K562 (cell line): Measurements from ENCODE around the gene RNF168. TPM values are rescaled to one million over a fixed set of nuclear protein-coding genes. Genes with fewer than 3 reads are reported as not detected.

Experiments
- ATAC-seq: fragments of 200-7000 bp; cut with Tn5 transposase; 3 replicates; pipeline ENCODE4 v1.9.1; 2020; ENCODE audit warnings: moderate library complexity
- BruUV-seq: library from RNA; stranded (reverse); fragments of 400-500 nt; replicated peaks from 2 replicates; lab custom pipeline; 2021; lab: Mats Ljungman, UMichigan
- CTCF ChIA-PET: fragments of 300-600 bp; formaldehyde crosslinking; extraction: SDS; loops from one replicate; lab custom pipeline; 2021; ENCODE audit warnings: low intra/inter-chr PET ratio; lab: Yijun Ruan, JAX
- POLR2A ChIA-PET: fragments of 300-600, 350-650 bp; sonication (Branson Sonifier 250); formaldehyde crosslinking; extraction: SDS; loops from one replicate; lab custom pipeline; 2021; ENCODE audit warnings: antibody characterized with exemption, inconsistent platforms; lab: Yijun Ruan, JAX
- DNase-seq, 4 experiments: peaks; one replicate each; pipeline versions ENCODE4 v3.0.0 to v3.0.0-alpha.2; 2011 to 2018; ENCODE audit warnings: low spot score in 3 of 4, mixed read lengths in 3 of 4; ENCODE audit errors: extremely low read depth in 1 of 4
- FAIRE-seq: peaks from 2 replicates; lab custom pipeline; 2011; peaks lifted over from hg19 to GRCh38; lab: Jason Lieb, UNC
- H2AFZ ChIP-seq: 2 replicates; pipeline ENCODE4 v1.6.0; 2011; ENCODE audit warnings: low read depth, low read length, control low read depth, inconsistent platforms
- H3K27ac ChIP-seq: fragments of 200-600 bp; 3 replicates; pipeline ENCODE4 v1.8.0; 2011; ENCODE audit warnings: low read depth, mild to moderate bottlenecking, control low read depth, inconsistent platforms, low read length, moderate library complexity, mixed read lengths; ENCODE audit errors: extremely low read depth
- H3K27me3 ChIP-seq, 2 experiments: fragments of 300-600 bp in 1 of 2; 2 replicates in 1 of 2; 3 replicates in 1 of 2; pipeline versions ENCODE4 v1.6.0 to v1.8.0; 2011; ENCODE audit warnings: inconsistent platforms in 2 of 2, low read length in 2 of 2, mild to moderate bottlenecking in 1 of 2, mixed read lengths in 1 of 2, moderate library complexity in 1 of 2; ENCODE audit not compliant: control insufficient read depth in 2 of 2, insufficient read depth in 2 of 2
- H3K36me3 ChIP-seq: fragments of 300-600 bp; 3 replicates; pipeline ENCODE4 v1.8.0; 2011; ENCODE audit warnings: mild to moderate bottlenecking, low read length, inconsistent platforms; ENCODE audit not compliant: control insufficient read depth, insufficient read depth
- H3K4me1 ChIP-seq, 2 experiments: fragments of 200-600 bp in 1 of 2; replicated peaks in 1 of 2; 2 replicates in 1 of 2; 3 replicates in 1 of 2; pipeline versions ENCODE4 v1.5.1 to v1.8.0; 2011; ENCODE audit warnings: inconsistent platforms in 2 of 2, low read length in 2 of 2, mild to moderate bottlenecking in 1 of 2, mixed read lengths in 1 of 2, moderate library complexity in 1 of 2; ENCODE audit not compliant: control insufficient read depth in 2 of 2, insufficient read depth in 2 of 2
- H3K4me2 ChIP-seq: 2 replicates; pipeline ENCODE4 v1.6.1; 2011; ENCODE audit warnings: low read length, control low read depth, inconsistent platforms, mixed read lengths; ENCODE audit not compliant: insufficient read depth
- H3K4me3 ChIP-seq: fragments of 200-600 bp; sonication (generic), shearing (Covaris generic); 2 replicates; pipeline ENCODE4 v1.5.1; 2016; ENCODE audit warnings: control low read depth, inconsistent platforms
- H3K79me2 ChIP-seq: fragments of 200-600 bp; 3 replicates; pipeline ENCODE4 v1.8.0; 2011; ENCODE audit warnings: low read length, inconsistent platforms; ENCODE audit not compliant: control insufficient read depth, insufficient read depth
- H3K9ac ChIP-seq, 2 experiments: 2 replicates each; pipeline versions ENCODE4 v1.6.0 to v1.6.1; 2011; ENCODE audit warnings: low read depth in 2 of 2, low read length in 2 of 2, control low read depth in 1 of 2, inconsistent platforms in 1 of 2, mild to moderate bottlenecking in 1 of 2, mixed read lengths in 1 of 2; ENCODE audit not compliant: insufficient read depth in 1 of 2
- H3K9me1 ChIP-seq: one replicate; pipeline ENCODE4 v1.6.0; 2011; ENCODE audit warnings: inconsistent platforms, mild to moderate bottlenecking, low read length, moderate library complexity; ENCODE audit not compliant: control insufficient read depth, insufficient read depth
- H3K9me3 ChIP-seq: replicated peaks from 2 replicates; pipeline ENCODE4 v1.5.1; 2011; ENCODE audit warnings: low read depth, low read length, inconsistent platforms; ENCODE audit not compliant: control insufficient read depth, insufficient read depth
- H4K20me1 ChIP-seq: replicated peaks from 2 replicates; pipeline ENCODE4 v1.6.1; 2011; ENCODE audit warnings: low read length, inconsistent platforms, mixed read lengths; ENCODE audit not compliant: control insufficient read depth, insufficient read depth
- CSDE1 ChIP-seq, 2 experiments: fragments of 450-650 bp; IDR thresholded peaks; 2 replicates each; pipeline ENCODE4 v1.6.1; 2016; ENCODE audit warnings: mild to moderate bottlenecking in 1 of 2
- HNRNPH1 ChIP-seq: fragments of 200-400 bp; formaldehyde crosslinking; optimal IDR thresholded peaks from 2 replicates; pipeline ENCODE3; 2017; ENCODE audit warnings: low read depth, mild to moderate bottlenecking, low read length, moderate library complexity
- HOMEZ ChIP-seq: fragments of 250-450 bp; sonication (Bioruptor Pico); IDR thresholded peaks from 2 replicates; pipeline ENCODE4 v1.4.0; 2020; ENCODE audit warnings: mild to moderate bottlenecking, moderate library complexity
- KLF1 ChIP-seq: fragments of 450-650 bp; IDR thresholded peaks from 2 replicates; pipeline ENCODE4 v1.6.1; 2016; ENCODE audit warnings: missing genetic modification characterization, missing compliant biosample characterization
- MIER1 ChIP-seq: fragments of 450-650 bp; IDR thresholded peaks from 2 replicates; pipeline ENCODE4 v1.6.1; 2016; ENCODE audit warnings: antibody characterized with exemption, mild to moderate bottlenecking, low read depth
- NUFIP1 ChIP-seq: fragments of 450-650 bp; IDR thresholded peaks from 2 replicates; pipeline ENCODE4 v1.6.1; 2018; ENCODE audit not compliant: partially characterized antibody
- PATZ1 ChIP-seq: fragments of 250-450 bp; sonication (Bioruptor Pico); IDR thresholded peaks from 2 replicates; pipeline ENCODE4 v1.5.0; 2020; ENCODE audit warnings: mild to moderate bottlenecking, borderline replicate concordance
- PHB2 ChIP-seq: fragments of 450-650 bp; IDR thresholded peaks from 2 replicates; pipeline ENCODE4 v1.6.1; 2017; ENCODE audit warnings: low read depth
- SNRNP70 ChIP-seq: fragments of 200-400 bp; formaldehyde crosslinking; optimal IDR thresholded peaks from 2 replicates; pipeline ENCODE3; 2017; ENCODE audit warnings: low read depth, low read length
- TCFL5 ChIP-seq: fragments of 250-450 bp; sonication (Bioruptor Pico); conservative IDR thresholded peaks from 2 replicates; pipeline ENCODE4 v1.6.1; 2021; ENCODE audit warnings: mild to moderate bottlenecking, moderate library complexity, matching md5 sums
- TSHZ1 ChIP-seq: fragments of 250-450 bp; sonication (Bioruptor Pico); IDR thresholded peaks from 2 replicates; pipeline ENCODE4 v1.4.0; 2020; ENCODE audit warnings: mild to moderate bottlenecking, moderate library complexity
- ZFP36 ChIP-seq: fragments of 150-350 bp; IDR thresholded peaks from 2 replicates; pipeline ENCODE4 v1.6.1; 2018; ENCODE audit warnings: low read length, low read depth; ENCODE audit not compliant: partially characterized antibody
- ZNF280B ChIP-seq: fragments of 250-450 bp; sonication (Bioruptor Pico); IDR thresholded peaks from 2 replicates; pipeline ENCODE4 v1.5.1; 2021; ENCODE audit warnings: mild to moderate bottlenecking
- ZNF830 ChIP-seq: fragments of 250-450 bp; sonication (Bioruptor Pico); IDR thresholded peaks from 2 replicates; pipeline ENCODE4 v1.5.0; 2021; ENCODE audit warnings: mild to moderate bottlenecking
- WGBS: fragments of 100-300 bp; shearing (Covaris generic); methylation state at CpG from one replicate; pipeline ENCODE4 v1.1.6; 2016; ENCODE audit warnings: low coverage, mixed read lengths; ENCODE audit not compliant: insufficient coverage; ENCODE audit errors: missing lambda C conversion rate; 5-methylcytosine and 5-hydroxymethylcytosine counted together
- in situ Hi-C: fragments of 300-500 bp; cut with MboI; formaldehyde crosslinking; loops from 4 replicates; pipeline ENCODE4 v1.15.0; 2018; ENCODE audit warnings: inconsistent platforms, mixed read lengths
- intact Hi-C: fragments of 100-400 bp; cut with micrococcal nuclease; formaldehyde crosslinking; loops from 2 replicates; pipeline ENCODE4 v1.14.2; 2022
- polyA plus RNA-seq, 8 experiments: library from polyadenylated mRNA; depleted of rRNA in 4 of 8; stranded (reverse) in 5 of 8; unstranded in 3 of 8; fragments of >200 nt; fragmentation: Nextera tagmentation in 2 of 8; fragmentation: Illumina TruSeq in 1 of 8; extraction: Ambion mirVana in 2 of 8; extraction: Trizol in 1 of 8; gene quantifications; 2 replicates each; pipeline versions ENCODE4 v1.2.1 to v1.2.3, GENCODE V29; 2011 to 2014; ENCODE audit warnings: inconsistent platforms in 1 of 8, missing spikeins in 1 of 8
- total RNA-seq, 7 experiments: library from RNA; depleted of rRNA in 6 of 7; stranded (reverse); fragments of >200 nt in 6 of 7; fragmentation: Illumina TruSeq in 2 of 7; extraction: Trizol in 2 of 7; gene quantifications; 2 replicates each; pipeline versions ENCODE4 v1.2.1 to v1.2.3, GENCODE V29; 2011 to 2021; ENCODE audit warnings: low replicate concordance in 1 of 7

RNF168 gene
- total and polyA plus RNA-seq, 9 of the 15 experiments (the other 6 are each of a cell fraction or from before 2014, with no cell fraction given) = 6.0 to 32.1 (median 16.6) TPM

GRCh38 chr3:196440041-196440537 lies 63.5 kb downstream of the RNF168 start:
- ChIA-PET POLR2A (interaction anchor here (0.7 to 1.2 kb wide), 2 partner anchors 14 to 25 kb away, joined by 3 read pairs; no protein-coding TSS in a partner anchor), CTCF (no interaction called here)
- no peak overlapping the region for H3K27ac ChIP-seq
- H3K9me1 ChIP-seq = no peaks in the 10 kb centered on the region
- no peak for DNase-seq
- no peaks in the 10 kb centered on the region for H3K79me2 ChIP-seq
- H2AFZ ChIP-seq = no peak overlapping the region
- H3K4me2 ChIP-seq = no peak overlapping the region
- no TSS peak for BruUV-seq
- 61% methylated on average over 6 of the region's 6 CpGs for WGBS
- no peaks in the 10 kb centered on the region for H4K20me1 ChIP-seq
- H3K9ac ChIP-seq = no peak overlapping the region
- no peak for ATAC-seq
- no peak overlapping the region for H3K4me3 ChIP-seq
- H3K27me3 ChIP-seq = no peaks in the 10 kb centered on the region
- in situ Hi-C loops = no loop called here
- no peaks in the 10 kb centered on the region for H3K9me3 ChIP-seq
- H3K4me1 ChIP-seq = peaks cover 0 to 5% of the 10 kb centered on the region in 2 experiments; a peak in 3 of 5 replicates
- H3K36me3 ChIP-seq = no peaks in the 10 kb centered on the region
- intact Hi-C loops = no loop called here
- FAIRE-seq = no peak
- TF ChIP-seq HOMEZ (CRISPR knock-in tag) (no peak), NUFIP1 (no peak), TCFL5 (CRISPR knock-in tag) (no peak), TSHZ1 (no peak), CSDE1 (IDR thresholded peaks at IDR 0.05) (no peak), HNRNPH1 (no peak), ZNF280B (CRISPR knock-in tag) (no peak), MIER1 (no peak), KLF1 (tag) (no peak), ZNF830 (CRISPR knock-in tag) (no peak), ZFP36 (no peak), PATZ1 (CRISPR knock-in tag) (no peak), PHB2 (no peak), SNRNP70 (no peak)
